Measurements from ENCODE around the gene EVL.

EVL gene

DNA sequence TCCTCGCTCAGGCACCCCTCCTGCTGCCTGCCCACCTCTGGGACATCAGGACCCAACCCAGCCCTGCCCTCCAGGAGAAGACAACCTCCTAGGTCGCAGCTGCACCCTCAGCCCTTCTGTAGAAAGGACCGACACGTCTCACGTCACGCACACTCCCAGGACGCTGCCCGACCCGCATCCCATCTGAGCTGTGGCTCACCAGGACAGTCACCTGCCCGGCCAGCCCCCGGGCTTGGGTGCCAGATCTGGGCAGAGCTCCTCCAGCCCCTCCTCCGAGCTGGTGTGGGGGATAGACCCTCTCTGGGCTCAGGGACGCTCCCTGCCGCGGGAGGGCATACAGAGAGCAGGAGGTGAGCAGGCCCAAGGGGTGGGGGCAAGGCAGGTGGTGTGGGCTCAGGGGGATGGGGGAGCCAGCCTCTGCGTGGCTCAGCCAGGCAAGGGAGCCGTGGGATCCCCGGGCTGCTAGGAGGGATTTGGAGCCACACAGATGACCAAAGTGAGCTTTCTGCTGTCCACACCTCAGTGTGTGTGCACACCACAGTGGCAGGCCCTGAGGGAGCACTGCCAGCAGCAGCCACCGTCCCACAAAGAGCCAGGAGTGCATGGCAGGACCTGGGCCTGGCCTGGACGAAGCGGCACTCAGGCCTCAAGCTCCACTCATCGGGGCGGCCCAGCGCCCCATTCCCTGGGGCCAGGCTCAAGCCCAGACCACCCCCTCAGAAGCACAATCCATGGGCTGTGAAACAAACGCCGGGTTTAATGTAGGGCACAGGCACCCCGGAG is 80.7 kb downstream of the EVL start:
- DNase-seq (ENCODE audit: low read depth), result no peak
- no peak overlapping the region for H3K4me3 ChIP-seq (ENCODE audit: control insufficient read depth, low read depth, low read length)
- no peak for TF ChIP-seq CTCF (conservative IDR thresholded peaks at IDR 0.05; ENCODE audit: control insufficient read depth, insufficient read depth, low read depth, low read length)

GRCh38 chr14:100146531-100147091 is 81.4 kb downstream of the EVL start:
- DNase-seq (ENCODE audit: low read depth), result no peak
- no peak overlapping the region for H3K4me3 ChIP-seq (ENCODE audit: control insufficient read depth, low read depth, low read length)
- no peak for TF ChIP-seq CTCF (conservative IDR thresholded peaks at IDR 0.05; ENCODE audit: control insufficient read depth, insufficient read depth, low read depth, low read length)

DNA sequence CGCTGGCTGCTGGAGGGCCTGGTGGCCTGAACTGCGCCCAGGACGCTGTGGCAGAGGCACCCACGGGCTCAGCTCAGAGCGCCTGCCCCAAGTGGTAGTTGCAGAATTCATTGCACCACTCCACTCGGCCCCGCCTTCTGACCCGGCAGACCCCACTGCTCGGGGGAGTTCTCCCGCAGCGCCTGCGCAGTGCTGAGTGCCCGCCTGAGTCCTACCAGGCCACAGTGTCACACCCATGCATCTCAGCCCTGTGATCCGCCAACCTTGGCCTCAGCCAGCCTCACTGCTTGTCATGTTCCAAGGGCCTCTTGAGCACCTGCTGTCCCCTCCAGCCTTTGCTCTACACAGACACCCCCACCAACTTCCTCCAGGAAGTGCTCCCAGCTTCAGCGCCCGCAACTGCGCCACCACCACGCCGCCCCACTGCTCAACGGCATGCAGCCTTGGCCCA is 82.0 kb downstream of the EVL start:
- no peak for TF ChIP-seq CTCF (conservative IDR thresholded peaks at IDR 0.05; ENCODE audit: control insufficient read depth, insufficient read depth, low read depth, low read length)
- H3K4me3 ChIP-seq (ENCODE audit: control insufficient read depth, low read depth, low read length), result no peak overlapping the region
- DNase-seq (ENCODE audit: low read depth), result no peak

DNA sequence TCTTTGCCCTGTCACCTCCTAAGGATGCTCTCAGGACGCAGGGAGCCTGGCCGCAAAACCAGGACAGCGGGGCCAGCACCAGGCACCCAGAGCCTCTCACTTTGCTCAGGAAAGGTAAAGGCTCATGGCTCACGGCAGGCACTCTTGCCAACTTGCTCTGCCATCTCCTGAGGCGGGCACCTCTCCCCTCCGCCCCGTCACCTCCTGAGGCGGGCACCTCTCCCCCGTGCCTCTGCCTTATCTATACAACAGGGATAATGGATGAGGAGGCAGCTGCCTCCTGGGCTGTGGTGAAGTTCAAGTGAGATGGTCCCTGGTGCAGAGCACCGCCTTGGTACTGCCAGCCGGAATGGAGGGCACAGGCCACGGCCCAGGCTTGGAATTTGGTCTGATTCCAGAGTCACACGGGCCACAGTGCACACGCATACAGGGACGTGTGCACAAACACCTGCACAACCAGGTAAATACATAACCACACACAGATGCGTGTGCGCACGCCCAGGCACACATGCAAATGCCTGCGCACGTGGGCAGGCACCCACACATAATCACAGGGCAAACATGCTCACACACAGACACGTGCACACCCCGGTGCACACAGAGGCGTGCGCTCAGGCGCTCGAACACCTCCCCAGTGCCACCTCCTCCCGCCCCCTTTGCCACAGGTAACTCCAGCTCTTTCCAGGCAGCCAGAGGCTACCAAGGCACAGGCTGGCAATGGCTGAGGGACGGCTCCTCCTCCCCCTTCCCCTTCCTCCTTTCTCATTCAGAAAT is 82.7 kb downstream of the EVL start:
- no peak for TF ChIP-seq CTCF (conservative IDR thresholded peaks at IDR 0.05; ENCODE audit: control insufficient read depth, insufficient read depth, low read depth, low read length)
- no peak for DNase-seq (ENCODE audit: low read depth)

DNA sequence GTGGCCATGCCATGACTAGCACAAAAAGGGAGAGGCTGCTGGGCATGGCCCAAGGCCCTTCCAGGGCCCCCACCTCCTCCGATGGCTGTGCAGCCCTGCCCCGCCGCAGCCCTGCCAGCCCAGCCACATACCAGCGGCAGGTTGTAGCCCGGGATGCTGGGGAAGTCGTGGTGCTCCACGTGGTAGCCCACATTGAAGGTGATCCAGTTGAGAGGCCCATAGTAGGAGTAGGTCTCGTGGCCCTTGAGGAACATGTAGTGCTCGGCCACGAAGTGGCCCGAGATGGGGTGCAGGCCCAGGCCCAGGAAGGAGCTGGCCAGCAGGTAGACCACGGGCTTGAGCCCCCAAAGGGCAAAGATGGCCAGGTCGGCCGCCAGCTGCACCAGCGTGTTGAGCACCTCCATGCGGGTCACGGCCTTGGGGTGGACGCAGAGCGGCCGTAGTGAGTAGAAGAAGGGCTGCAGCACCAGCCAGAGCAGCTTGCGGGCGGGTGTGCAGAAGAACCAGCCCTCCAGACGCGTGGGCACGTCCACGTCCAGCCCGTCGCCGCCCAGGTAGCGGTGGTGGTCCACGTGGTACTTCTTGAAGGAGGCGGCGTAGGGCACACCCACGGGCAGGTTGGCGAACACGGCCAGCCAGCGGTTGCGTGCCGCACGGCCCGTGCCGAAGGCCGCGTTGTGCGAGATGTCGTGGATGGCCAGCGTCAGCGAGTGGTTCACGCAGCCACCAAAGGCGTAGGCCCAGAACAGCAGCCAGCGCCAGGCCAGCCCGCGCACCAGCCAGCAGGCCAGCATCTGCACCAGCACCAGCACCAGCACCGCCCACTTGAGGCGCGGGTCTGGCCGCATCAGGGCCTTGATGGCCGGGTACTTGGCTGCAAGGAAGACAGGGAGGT is 83.9 kb downstream of the EVL start:
- DNase-seq (ENCODE audit: low read depth), result no peak
- no peak overlapping the region for H3K4me3 ChIP-seq (ENCODE audit: control insufficient read depth, low read depth, low read length)
- no peak for TF ChIP-seq CTCF (conservative IDR thresholded peaks at IDR 0.05; ENCODE audit: control insufficient read depth, insufficient read depth, low read depth, low read length)

More for the DNA sequence above, 82.7 kb downstream of the EVL start:
- H3K4me3 ChIP-seq (ENCODE audit: control insufficient read depth, low read depth, low read length), result no peak overlapping the region

All from fibroblast of mammary gland (primary cell).